Measurements from ENCODE around the gene CCNF. TPM values are rescaled to one million over a fixed set of nuclear protein-coding genes. Genes with fewer than 3 reads are reported as not detected.

Gene CCNF
- total RNA-seq, 2 experiments from 2014 or later = 43.5 TPM

- ChIA-PET CTCF (no interaction called here), POLR2A (interaction anchor here (0.9 kb wide), 1 partner anchor 68 kb away, joined by 4 read pairs; no protein-coding TSS in a partner anchor)
- Mint-ChIP-seq H3K4me1 (ENCODE audit: low read depth) (no peaks in the 10 kb centered on the region), H3K9me3 (no peaks in the 10 kb centered on the region), H3K36me3 (ENCODE audit: low read depth) (peaks cover 5% of the 10 kb centered on the region), H3K27me3 (no peaks in the 10 kb centered on the region), H3K4me3 (no peak overlapping the region), H3K27ac (no peak overlapping the region)
- no peak for TF ChIP-seq CTCF (IDR thresholded peaks at IDR 0.05)
- intact Hi-C loops (cut with micrococcal nuclease) = no loop called here
- DNase-seq = no peak
- no peak for ATAC-seq
Observed at GRCh38 chr16:2498531-2499253, 69.4 kb downstream of the CCNF start.

GRCh38 chr16:2499454-2499853, 70.2 kb downstream of the CCNF start:
- no peak for TF ChIP-seq CTCF (IDR thresholded peaks at IDR 0.05)
- ChIA-PET CTCF (no interaction called here), POLR2A (no interaction called here)
- no peak overlapping the region for H3K4me3 Mint-ChIP-seq
- no peaks in the 10 kb centered on the region for H3K9me3 Mint-ChIP-seq
- H3K4me1 Mint-ChIP-seq (ENCODE audit: low read depth) = no peaks in the 10 kb centered on the region
- H3K36me3 Mint-ChIP-seq (ENCODE audit: low read depth) = peaks cover 5% of the 10 kb centered on the region
- H3K27me3 Mint-ChIP-seq = no peaks in the 10 kb centered on the region
- intact Hi-C loops (cut with micrococcal nuclease) = no loop called here
- H3K27ac Mint-ChIP-seq = no peak overlapping the region
- ATAC-seq = no peak
- DNase-seq = no peak

- Mint-ChIP-seq H3K27me3 (no peaks in the 10 kb centered on the region), H3K27ac (no peak overlapping the region), H3K4me1 (ENCODE audit: low read depth) (no peaks in the 10 kb centered on the region), H3K36me3 (ENCODE audit: low read depth) (peaks cover 5% of the 10 kb centered on the region), H3K4me3 (no peak overlapping the region), H3K9me3 (no peaks in the 10 kb centered on the region)
- DNase-seq = no peak
- POLR2A ChIA-PET = no interaction called here
- intact Hi-C loops (cut with micrococcal nuclease) = loop anchor here (10.0 kb wide), 1 partner anchor 65 kb away; no protein-coding TSS in a partner anchor
- TF ChIP-seq CTCF (IDR thresholded peaks at IDR 0.05) = no peak
- CTCF ChIA-PET = interaction anchor here (1.1 to 2.0 kb wide), 4 partner anchors 14 to 81 kb away, joined by 3 to 10 read pairs (median 6); no protein-coding TSS in a partner anchor
- ATAC-seq = no peak
Observed at GRCh38 chr16:2499890-2500429, 70.7 kb downstream of the CCNF start.

- Mint-ChIP-seq H3K4me3 (no peak overlapping the region), H3K9me3 (no peaks in the 10 kb centered on the region), H3K27ac (no peak overlapping the region), H3K36me3 (ENCODE audit: low read depth) (peaks cover 5% of the 10 kb centered on the region), H3K4me1 (ENCODE audit: low read depth) (no peaks in the 10 kb centered on the region), H3K27me3 (no peaks in the 10 kb centered on the region)
- ATAC-seq (no peak), DNase-seq (no peak)
- intact Hi-C loops (cut with micrococcal nuclease) = loop anchor here (10.0 kb wide), 1 partner anchor 66 kb away; no protein-coding TSS in a partner anchor
- no peak for TF ChIP-seq CTCF (IDR thresholded peaks at IDR 0.05)
- ChIA-PET CTCF (interaction anchor here (0.6 to 2.0 kb wide), 17 partner anchors 9 to 306 kb away, joined by 3 to 10 read pairs (median 4); partner anchors contain the start of genes AMDHD2, CCNF and TEDC2), POLR2A (no interaction called here)
Observed at GRCh38 chr16:2500430-2500917, 71.2 kb downstream of the CCNF start.

Measured in activated CD8-positive, alpha-beta T cell treated with anti-CD3 and anti-CD28 coated beads for 36 hours (primary cell).